Transverse colon (tissue), 4 donors: Measurements from ENCODE around the gene SH2D4B.

Experiments used
- POLR2A ChIP-seq: fragments of 450-650 bp; IDR thresholded peaks from one replicate; pipeline ENCODE4 v1.6.1; 2016; ENCODE audit warnings: antibody characterized with exemption, mild to moderate bottlenecking, moderate library complexity
- POLR2AphosphoS5 ChIP-seq, 3 donors: sonication (generic); formaldehyde crosslinking; IDR thresholded peaks; one replicate each; pipeline ENCODE4 v1.6.1; 2016; ENCODE audit warnings: antibody characterized with exemption in 3 of 3
- TF ChIP-seq, protein P1 (sequence below), 5 experiments: fragments of 200-600 bp in 3 of 5; fragments of 450-650 bp in 2 of 5; sonication (generic) in 3 of 5; IDR thresholded peaks; 1 replicate in 2 of 5; 2 replicates in 3 of 5; pipeline ENCODE4 v1.5.1; 2016 to 2017; ENCODE audit warnings: antibody characterized with exemption in 5 of 5, inconsistent platforms in 3 of 5, mild to moderate bottlenecking in 2 of 5, moderate library complexity in 1 of 5

DNA sequence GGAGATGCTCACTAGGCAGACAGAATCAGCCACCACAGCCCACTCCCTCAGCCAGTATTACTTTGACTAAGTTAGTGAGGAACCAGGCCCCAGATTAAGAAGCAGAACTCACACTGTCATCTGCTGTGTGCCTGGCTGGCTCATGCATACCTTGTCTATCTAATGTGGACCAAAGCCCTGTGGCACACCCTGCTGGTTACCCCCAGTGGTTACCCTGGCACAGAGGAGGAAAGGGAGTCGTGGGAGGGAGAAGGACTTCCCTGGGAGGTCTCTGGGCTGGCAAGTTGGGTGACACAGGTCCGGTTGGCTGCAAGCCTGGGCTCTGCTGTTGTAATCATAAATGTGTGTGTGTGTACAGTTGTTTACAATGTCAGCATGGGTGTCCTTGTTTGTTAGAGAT, 7.5 kb upstream of the SH2D4B start:
- TF ChIP-seq, protein P1, sequence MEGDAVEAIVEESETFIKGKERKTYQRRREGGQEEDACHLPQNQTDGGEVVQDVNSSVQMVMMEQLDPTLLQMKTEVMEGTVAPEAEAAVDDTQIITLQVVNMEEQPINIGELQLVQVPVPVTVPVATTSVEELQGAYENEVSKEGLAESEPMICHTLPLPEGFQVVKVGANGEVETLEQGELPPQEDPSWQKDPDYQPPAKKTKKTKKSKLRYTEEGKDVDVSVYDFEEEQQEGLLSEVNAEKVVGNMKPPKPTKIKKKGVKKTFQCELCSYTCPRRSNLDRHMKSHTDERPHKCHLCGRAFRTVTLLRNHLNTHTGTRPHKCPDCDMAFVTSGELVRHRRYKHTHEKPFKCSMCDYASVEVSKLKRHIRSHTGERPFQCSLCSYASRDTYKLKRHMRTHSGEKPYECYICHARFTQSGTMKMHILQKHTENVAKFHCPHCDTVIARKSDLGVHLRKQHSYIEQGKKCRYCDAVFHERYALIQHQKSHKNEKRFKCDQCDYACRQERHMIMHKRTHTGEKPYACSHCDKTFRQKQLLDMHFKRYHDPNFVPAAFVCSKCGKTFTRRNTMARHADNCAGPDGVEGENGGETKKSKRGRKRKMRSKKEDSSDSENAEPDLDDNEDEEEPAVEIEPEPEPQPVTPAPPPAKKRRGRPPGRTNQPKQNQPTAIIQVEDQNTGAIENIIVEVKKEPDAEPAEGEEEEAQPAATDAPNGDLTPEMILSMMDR (IDR thresholded peaks at IDR 0.05) = peak in 3 of 5 experiments; percentile 14 to 36 (median 25)
- no peak for TF ChIP-seq POLR2AphosphoS5 (IDR thresholded peaks at IDR 0.05)
- TF ChIP-seq POLR2A = no peak
